ENCODE data around the gene RAN.
"Not testable (repeated sequence)": the region's sequence is repeated elsewhere in the genome, so short reads cannot be mapped to it uniquely, and the experiment has no call there.

Gene RAN

GRCh38 chr12:130846369-130846768, 25.5 kb upstream of the RAN start:
- Mint-ChIP-seq H3K9me3 (no peaks in the 10 kb centered on the region), H3K4me1 (peaks cover 6% of the 10 kb centered on the region), H3K36me3 (ENCODE audit: low read depth) (no peaks in the 10 kb centered on the region), H3K27ac (peak overlapping the region in 2 of 3 experiments; percentile 10 to 32), H3K4me3 (no peak overlapping the region), H3K27me3 (ENCODE audit: low read depth) (peaks cover 27% of the 10 kb centered on the region)
- TF ChIP-seq CTCF (IDR thresholded peaks at IDR 0.05; ENCODE audit: unreplicated experiment in 3 of 3), result no peak

- Mint-ChIP-seq H3K27ac (peak overlapping the region in 2 of 3 experiments; percentile 35 to 72), H3K9me3 (no peaks in the 10 kb centered on the region), H3K27me3 (ENCODE audit: low read depth) (peaks cover 27% of the 10 kb centered on the region), H3K4me1 (peaks cover 6% of the 10 kb centered on the region), H3K4me3 (no peak overlapping the region), H3K36me3 (ENCODE audit: low read depth) (no peaks in the 10 kb centered on the region)
- TF ChIP-seq CTCF (IDR thresholded peaks at IDR 0.05; ENCODE audit: unreplicated experiment in 3 of 3), result no peak
These were observed 24.8 kb upstream of the RAN start for GRCh38 chr12:130847112-130847511.

DNA sequence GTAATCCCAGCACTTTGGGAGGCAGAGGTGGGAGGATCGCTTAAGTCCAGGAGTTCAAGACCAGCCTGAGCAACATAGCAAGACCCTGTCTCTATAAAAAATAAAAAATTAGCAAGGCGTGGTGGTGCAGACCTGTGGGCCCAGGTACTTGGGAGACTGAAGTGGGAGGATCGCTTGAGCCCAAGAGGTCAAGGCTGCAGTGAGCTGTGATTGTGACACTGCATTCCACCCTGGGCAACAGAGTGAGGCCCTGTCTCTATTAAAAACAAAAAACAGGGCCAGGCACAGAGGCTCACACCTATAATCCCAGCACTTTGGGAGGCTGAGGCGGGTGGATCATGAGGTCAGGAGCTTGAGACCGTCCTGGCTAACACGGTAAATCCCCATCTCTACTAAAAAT, 23.8 kb upstream of the RAN start:
- Mint-ChIP-seq H3K27me3 (ENCODE audit: low read depth) (peaks cover 35% of the 10 kb centered on the region), H3K27ac (peak overlapping the region in 2 of 3 experiments; percentile 42 to 55)
- H3K4me3 Mint-ChIP-seq; H3K36me3 Mint-ChIP-seq (ENCODE audit: low read depth); H3K4me1 Mint-ChIP-seq; H3K9me3 Mint-ChIP-seq: not testable (repeated sequence)

GRCh38 chr12:130848785-130849305, 23.0 kb upstream of the RAN start:
- not testable (repeated sequence) for H3K4me3 Mint-ChIP-seq, H3K4me1 Mint-ChIP-seq

DNA sequence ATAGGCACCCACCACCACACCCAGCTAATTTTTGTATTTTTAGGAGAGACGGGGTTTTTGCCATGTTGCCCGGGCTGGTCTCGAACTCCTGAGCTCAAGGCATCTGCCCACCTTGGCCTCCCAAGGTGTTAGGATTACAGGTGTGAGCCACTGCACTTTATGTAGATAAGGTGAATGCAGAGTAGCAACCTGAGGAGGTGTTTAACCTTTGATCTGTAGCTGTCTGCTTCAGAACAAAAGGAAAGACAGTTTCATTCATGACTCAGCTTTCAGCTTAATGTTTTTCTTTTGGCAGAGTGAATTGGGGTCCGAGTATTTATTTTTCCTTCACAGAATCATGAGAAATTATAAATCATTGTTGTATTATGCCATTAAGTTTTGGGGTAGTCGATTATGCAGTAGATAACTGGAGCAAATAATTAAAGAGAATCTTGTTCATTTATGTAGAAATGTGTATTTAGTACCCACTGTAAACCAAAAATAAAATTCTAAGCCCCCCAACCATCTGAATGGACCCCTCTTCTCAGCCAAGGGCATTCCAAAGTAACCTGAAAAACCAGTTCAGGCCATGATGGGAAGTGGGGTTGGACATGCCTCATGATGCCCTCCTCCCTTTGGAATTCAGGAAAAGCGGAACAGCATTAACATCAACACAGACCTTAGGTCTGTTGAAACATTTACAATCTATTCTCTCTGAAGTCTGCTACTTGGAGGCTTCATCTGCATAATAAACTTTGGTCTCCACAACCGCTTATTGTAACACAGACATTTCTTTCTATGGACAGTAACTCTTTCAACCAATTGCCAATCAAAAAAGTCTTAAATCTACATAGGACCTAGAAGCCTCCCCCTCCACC, 22.1 kb upstream of the RAN start:
- Mint-ChIP-seq H3K9me3 (no peaks in the 10 kb centered on the region), H3K36me3 (ENCODE audit: low read depth) (no peaks in the 10 kb centered on the region), H3K27ac (peak overlapping the region; percentile 74 to 96 (median 87)), H3K4me3 (peak overlapping the region in 1 of 3 experiments; percentile 25), H3K4me1 (peaks cover 6% of the 10 kb centered on the region), H3K27me3 (ENCODE audit: low read depth) (peaks cover 50% of the 10 kb centered on the region)
- no peak for TF ChIP-seq CTCF (IDR thresholded peaks at IDR 0.05; ENCODE audit: unreplicated experiment in 3 of 3)

More at GRCh38 chr12:130848785-130849305, 23.0 kb upstream of the RAN start:
- not testable (repeated sequence) for H3K36me3 Mint-ChIP-seq (ENCODE audit: low read depth); H3K9me3 Mint-ChIP-seq
- H3K27me3 Mint-ChIP-seq (ENCODE audit: low read depth), result peaks cover 42% of the 10 kb centered on the region
- H3K27ac Mint-ChIP-seq, result peak overlapping the region in 2 of 3 experiments; percentile 52 to 96

DNA sequence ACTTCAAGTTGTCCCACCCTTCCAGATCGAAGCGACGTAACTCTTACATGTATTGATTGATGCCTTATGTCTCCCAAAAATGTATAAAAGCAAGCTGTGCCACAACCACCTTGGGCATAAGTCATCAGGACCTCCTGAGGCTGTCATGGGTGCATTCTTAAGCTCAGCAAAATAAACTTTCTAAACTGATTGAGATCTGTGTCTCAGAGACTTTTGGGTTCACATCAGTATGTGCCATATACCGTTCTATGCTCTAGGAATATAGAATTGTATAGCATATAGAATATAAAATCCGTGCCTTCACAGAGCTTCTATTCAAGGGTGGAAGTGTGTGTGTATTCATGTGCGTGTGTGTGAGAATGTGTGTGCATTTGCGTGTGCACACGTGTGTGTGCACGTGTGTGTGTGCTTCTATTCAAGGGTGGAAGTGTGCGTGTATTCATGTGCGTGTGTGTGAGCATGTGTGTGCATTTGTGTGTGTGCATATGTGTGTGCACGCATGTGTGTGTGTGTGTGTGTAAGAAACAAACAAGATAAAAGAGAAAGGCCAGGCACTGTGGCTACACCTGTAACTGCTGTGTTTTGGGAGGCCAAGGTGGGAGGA, 21.3 kb upstream of the RAN start:
- peaks cover 6% of the 10 kb centered on the region for H3K4me1 Mint-ChIP-seq
- H3K9me3 Mint-ChIP-seq, result no peaks in the 10 kb centered on the region
- H3K27ac Mint-ChIP-seq, result peak overlapping the region; percentile 74 to 96 (median 87)
- no peak for TF ChIP-seq CTCF (IDR thresholded peaks at IDR 0.05; ENCODE audit: unreplicated experiment in 3 of 3)
- H3K36me3 Mint-ChIP-seq (ENCODE audit: low read depth), result no peaks in the 10 kb centered on the region
- peak overlapping the region in 1 of 3 experiments; percentile 25 for H3K4me3 Mint-ChIP-seq
- H3K27me3 Mint-ChIP-seq (ENCODE audit: low read depth), result peaks cover 54% of the 10 kb centered on the region

All from nephron (organoid).